Activated CD4-positive, alpha-beta T cell treated with anti-CD3 and anti-CD28 coated beads for 36 hours (primary cell): ENCODE results near the gene HERC3. TPM values are rescaled to one million over a fixed set of nuclear protein-coding genes. Genes with fewer than 3 reads are reported as not detected.

Source experiments
- ATAC-seq: fragments of 200-7000 bp; cut with Tn5 transposase; one replicate; pipeline ENCODE4 v1.10.0; 2021; ENCODE audit warnings: mild to moderate bottlenecking, moderate library complexity
- CTCF ChIA-PET: fragments of 350-600 bp; sonication (Branson Sonifier 250); formaldehyde crosslinking; loops from one replicate; lab custom pipeline; 2021; ENCODE audit warnings: antibody characterized with exemption; lab: Charles Lee
- POLR2A ChIA-PET: fragments of 350-600 bp; sonication (Branson Sonifier 250); formaldehyde crosslinking; loops from one replicate; lab custom pipeline; 2021; ENCODE audit warnings: antibody characterized with exemption, inconsistent platforms; lab: Charles Lee
- DNase-seq: peaks from one replicate; pipeline ENCODE4 v3.0.0-alpha.2; 2020
- H3K27ac Mint-ChIP-seq: one replicate; pipeline ENCODE4 v1.8.0; 2021; ENCODE audit warnings: mixed read lengths
- H3K27me3 Mint-ChIP-seq: one replicate; pipeline ENCODE4 v1.8.0; 2021; ENCODE audit warnings: mixed read lengths
- H3K36me3 Mint-ChIP-seq: one replicate; pipeline ENCODE4 v1.8.0; 2021; ENCODE audit warnings: low read depth, mixed read lengths
- H3K4me1 Mint-ChIP-seq: one replicate; pipeline ENCODE4 v1.8.0; 2021; ENCODE audit warnings: mixed read lengths
- H3K4me3 Mint-ChIP-seq: one replicate; pipeline ENCODE4 v1.8.0; 2021; ENCODE audit warnings: mild to moderate bottlenecking, moderate library complexity, mixed read lengths
- H3K9me3 Mint-ChIP-seq: one replicate; pipeline ENCODE4 v1.8.0; 2021; ENCODE audit warnings: low read depth, mixed read lengths
- intact Hi-C, 2 experiments: fragments of 100-400 bp; cut with DNase I in 1 of 2; cut with micrococcal nuclease in 1 of 2; formaldehyde crosslinking; loops; one replicate each; pipeline versions ENCODE4 v1.14.2 to v1.15.1; 2022 to 2024; cut with DNase I, micrococcal nuclease
- total RNA-seq, 2 experiments: library from RNA; stranded (reverse); gene quantifications; one replicate each; pipeline ENCODE4 v1.2.3, GENCODE V29; 2021

The HERC3 gene
- total RNA-seq: 10 to 100 TPM; 26.2 to 41.8 TPM

- ChIA-PET CTCF (interaction anchor here (0.7 to 1.2 kb wide), 8 partner anchors 34 to 1287 kb away, joined by 3 to 5 read pairs (median 3); no protein-coding TSS in a partner anchor), POLR2A (no interaction called here)
- Mint-ChIP-seq H3K9me3 (no peaks in the 10 kb centered on the region), H3K36me3 (peaks cover 13% of the 10 kb centered on the region), H3K27ac (peak within 1 kb of the TSS; percentile 90), H3K4me3 (peak within 1 kb of the TSS; percentile 90), H3K4me1 (peaks cover 43% of the 10 kb centered on the region), H3K27me3 (no peaks in the 10 kb centered on the region)
- ATAC-seq (peak; percentile 87), DNase-seq (peak; percentile 92)
- intact Hi-C loops: loop anchor here (1.0 to 10.0 kb wide), 15 partner anchors 57 to 1657 kb away; partner anchors contain the start of genes HERC5 (in 2 of the 2), NAP1L5 (in 2 of the 2), PPM1K (in 2 of the 2) and TIGD2 (in 2 of the 2)
These were observed at the start of gene HERC3 for GRCh38 chr4:88591787-88592599. TSS of gene HERC3 (plus strand) at chr4:88592480. CDS start at chr4:88605824, 13,344 bp downstream.

- Mint-ChIP-seq H3K27ac (no peak overlapping the region), H3K27me3 (no peaks in the 10 kb centered on the region), H3K4me1 (no peaks in the 10 kb centered on the region), H3K9me3 (no peaks in the 10 kb centered on the region), H3K36me3 (no peaks in the 10 kb centered on the region), H3K4me3 (no peak overlapping the region)
- POLR2A ChIA-PET: no interaction called here
- CTCF ChIA-PET: interaction anchor here (0.6 kb wide), 1 partner anchor 323 kb away, joined by 3 read pairs; no protein-coding TSS in a partner anchor
- intact Hi-C loops: no loop called here
- DNase-seq: no peak
- no peak for ATAC-seq
These were observed 42.5 kb upstream of the HERC3 start for GRCh38 chr4:88549815-88550214.

- no peak overlapping the region for H3K4me3 Mint-ChIP-seq
- intact Hi-C loops: no loop called here
- no peaks in the 10 kb centered on the region for H3K4me1 Mint-ChIP-seq
- H3K27me3 Mint-ChIP-seq: peaks cover 5% of the 10 kb centered on the region
- CTCF ChIA-PET: interaction anchor here (0.5 to 1.0 kb wide), 5 partner anchors 9 to 98 kb away, joined by 3 to 5 read pairs (median 3); no protein-coding TSS in a partner anchor
- DNase-seq (no peak), ATAC-seq (no peak)
- no peak overlapping the region for H3K27ac Mint-ChIP-seq
- no peaks in the 10 kb centered on the region for H3K9me3 Mint-ChIP-seq
- POLR2A ChIA-PET: no interaction called here
- H3K36me3 Mint-ChIP-seq: no peaks in the 10 kb centered on the region
These were observed 24.7 kb upstream of the HERC3 start for GRCh38 chr4:88567591-88567990.

GRCh38 chr4:88570001-88570400 is 22.3 kb upstream of the HERC3 start:
- CTCF ChIA-PET: no interaction called here
- intact Hi-C loops: no loop called here

DNA sequence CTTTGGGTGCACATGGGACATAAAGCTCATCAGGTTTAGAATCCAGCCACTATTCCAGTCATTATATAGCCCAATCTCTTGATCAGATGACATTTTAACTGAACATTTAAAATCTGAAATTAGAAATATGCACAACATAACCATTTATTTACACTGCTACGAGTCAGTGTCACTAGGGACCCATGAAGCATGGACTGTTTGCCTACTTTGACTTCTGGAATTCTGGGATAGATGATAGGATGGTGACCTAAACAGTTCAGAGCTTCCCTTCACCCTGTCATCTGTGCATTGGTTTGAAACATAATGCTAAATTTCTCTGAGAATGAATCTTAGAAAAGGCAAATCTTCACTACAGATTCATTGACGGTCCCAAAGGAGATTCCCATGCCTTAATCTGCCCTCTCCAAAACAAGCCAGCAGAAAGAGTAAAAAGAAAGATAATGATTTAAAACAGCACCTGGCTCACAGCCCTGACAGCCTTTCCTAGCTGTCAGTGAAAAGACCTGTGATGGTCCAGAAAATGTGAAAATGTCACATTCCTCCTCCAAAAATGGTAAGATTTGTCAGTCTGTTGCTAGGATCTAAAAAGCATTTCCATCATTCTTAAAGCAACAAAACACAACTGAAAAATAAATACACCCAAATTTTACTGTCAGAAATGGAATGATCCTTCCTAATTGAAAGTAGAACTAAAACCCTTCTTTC is 18.9 kb upstream of the HERC3 start:
- H3K27me3 Mint-ChIP-seq: peaks cover 2% of the 10 kb centered on the region
- no peaks in the 10 kb centered on the region for H3K9me3 Mint-ChIP-seq
- intact Hi-C loops: no loop called here
- H3K36me3 Mint-ChIP-seq: no peaks in the 10 kb centered on the region
- H3K27ac Mint-ChIP-seq: no peak overlapping the region
- DNase-seq (no peak), ATAC-seq (no peak)
- H3K4me1 Mint-ChIP-seq: no peaks in the 10 kb centered on the region
- ChIA-PET CTCF (interaction anchor here (1.1 kb wide), 1 partner anchor 79 kb away, joined by 3 read pairs; no protein-coding TSS in a partner anchor), POLR2A (no interaction called here)
- H3K4me3 Mint-ChIP-seq: no peak overlapping the region

More at GRCh38 chr4:88570001-88570400, 22.3 kb upstream of the HERC3 start:
- ATAC-seq (no peak), DNase-seq (no peak)
- H3K36me3 Mint-ChIP-seq: no peaks in the 10 kb centered on the region
- POLR2A ChIA-PET: no interaction called here
- H3K4me1 Mint-ChIP-seq: no peaks in the 10 kb centered on the region
- H3K27ac Mint-ChIP-seq: no peak overlapping the region
- H3K9me3 Mint-ChIP-seq: no peaks in the 10 kb centered on the region
- H3K27me3 Mint-ChIP-seq: peaks cover 5% of the 10 kb centered on the region
- no peak overlapping the region for H3K4me3 Mint-ChIP-seq

DNA sequence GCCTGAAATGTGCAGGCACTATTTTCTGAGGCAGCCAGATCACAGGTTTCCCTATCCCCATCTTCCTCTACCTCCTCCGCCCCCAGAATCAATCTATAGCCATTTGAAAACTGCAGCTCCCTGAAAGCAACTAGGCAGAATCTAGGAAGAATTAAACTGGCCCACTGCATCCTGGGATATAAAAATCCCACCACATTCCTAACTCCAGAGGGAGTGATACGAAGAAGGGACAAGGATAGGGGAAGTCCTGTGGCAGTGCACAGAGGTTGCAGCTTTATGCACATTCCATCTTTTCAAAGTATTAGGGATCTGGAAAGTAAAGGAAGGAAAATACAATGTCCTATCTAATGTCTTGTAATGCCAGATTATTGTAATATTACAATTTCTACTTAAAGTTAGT is 18.3 kb upstream of the HERC3 start:
- DNase-seq (no peak), ATAC-seq (no peak)
- H3K4me1 Mint-ChIP-seq: no peaks in the 10 kb centered on the region
- POLR2A ChIA-PET: no interaction called here
- H3K4me3 Mint-ChIP-seq: no peak overlapping the region
- H3K36me3 Mint-ChIP-seq: no peaks in the 10 kb centered on the region
- CTCF ChIA-PET: no interaction called here
- peaks cover 5% of the 10 kb centered on the region for H3K27me3 Mint-ChIP-seq
- no peak overlapping the region for H3K27ac Mint-ChIP-seq
- intact Hi-C loops: no loop called here
- no peaks in the 10 kb centered on the region for H3K9me3 Mint-ChIP-seq

DNA sequence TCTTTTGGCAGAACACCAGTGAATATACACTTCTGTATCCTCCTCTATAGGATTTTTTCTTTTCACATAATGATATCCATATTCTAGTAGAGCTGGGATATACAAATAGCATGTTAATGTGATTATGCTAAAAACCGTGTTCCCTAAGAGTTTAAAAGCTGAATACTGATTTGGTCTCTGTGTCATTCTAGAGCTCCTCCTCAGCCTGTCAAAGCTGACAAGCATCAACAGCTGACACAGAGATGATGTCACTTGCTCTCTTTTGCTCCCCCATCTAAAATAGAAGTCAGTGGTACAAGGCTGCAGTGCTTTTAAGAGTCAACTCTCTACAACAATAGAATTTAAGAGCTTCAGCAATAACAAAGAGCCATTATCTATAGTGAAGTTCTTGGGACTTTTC is 17.1 kb upstream of the HERC3 start:
- H3K4me1 Mint-ChIP-seq: no peaks in the 10 kb centered on the region
- peaks cover 2% of the 10 kb centered on the region for H3K27me3 Mint-ChIP-seq
- H3K27ac Mint-ChIP-seq: no peak overlapping the region
- no peak for DNase-seq
- intact Hi-C loops: no loop called here
- ATAC-seq: no peak
- H3K36me3 Mint-ChIP-seq: no peaks in the 10 kb centered on the region
- H3K4me3 Mint-ChIP-seq: no peak overlapping the region
- CTCF ChIA-PET: interaction anchor here (0.8 kb wide), 1 partner anchor 36 kb away, joined by 3 read pairs; no protein-coding TSS in a partner anchor
- POLR2A ChIA-PET: no interaction called here
- H3K9me3 Mint-ChIP-seq: no peaks in the 10 kb centered on the region

GRCh38 chr4:88582493-88582892 is 9.8 kb upstream of the HERC3 start:
- Mint-ChIP-seq H3K27me3 (peaks cover 2% of the 10 kb centered on the region), H3K4me3 (no peak overlapping the region), H3K9me3 (no peaks in the 10 kb centered on the region), H3K27ac (no peak overlapping the region), H3K4me1 (peaks cover 5% of the 10 kb centered on the region), H3K36me3 (no peaks in the 10 kb centered on the region)
- intact Hi-C loops: no loop called here
- ATAC-seq (no peak), DNase-seq (no peak)
- ChIA-PET POLR2A (no interaction called here), CTCF (no interaction called here)

DNA sequence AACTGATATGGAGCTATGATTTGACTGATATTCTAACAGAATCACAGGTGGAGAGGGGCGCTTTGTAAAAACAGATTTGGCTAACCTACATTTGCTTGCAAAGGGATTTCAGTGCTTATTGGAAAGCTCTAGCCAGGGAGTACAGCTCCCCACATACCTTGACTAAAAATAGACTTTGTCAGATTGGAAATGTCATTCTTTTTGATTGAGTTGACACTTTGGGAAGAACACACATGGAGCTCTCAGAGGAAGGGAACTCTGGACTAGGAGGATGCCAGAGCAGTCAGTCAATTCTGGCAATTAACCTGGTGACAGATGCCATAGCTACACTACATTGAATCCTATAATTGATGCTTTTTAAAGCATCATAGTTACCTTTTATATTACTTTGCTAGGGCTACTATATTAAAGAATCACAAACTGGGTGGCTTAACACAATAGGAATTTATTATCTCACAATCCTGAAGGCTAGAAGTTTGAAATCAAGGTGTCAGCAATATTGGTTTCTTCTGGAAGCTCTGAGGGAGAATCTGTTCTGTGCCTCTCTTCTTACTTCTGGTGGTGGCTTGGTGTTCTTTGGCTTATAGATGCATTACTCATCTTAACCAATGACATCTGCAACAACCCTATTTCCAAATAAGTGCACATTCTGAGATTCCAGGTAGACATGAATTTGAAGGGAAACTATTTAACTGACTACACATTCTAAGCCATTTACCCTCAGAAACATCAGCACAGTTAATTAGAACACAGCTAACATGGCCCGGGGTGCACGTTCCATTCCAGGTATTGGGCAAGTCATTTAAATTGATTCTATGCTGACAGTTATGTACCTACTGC is 8.4 kb upstream of the HERC3 start:
- no peaks in the 10 kb centered on the region for H3K27me3 Mint-ChIP-seq
- H3K36me3 Mint-ChIP-seq: no peaks in the 10 kb centered on the region
- H3K4me1 Mint-ChIP-seq: peaks cover 5% of the 10 kb centered on the region
- no peak overlapping the region for H3K4me3 Mint-ChIP-seq
- intact Hi-C loops: no loop called here
- no peaks in the 10 kb centered on the region for H3K9me3 Mint-ChIP-seq
- H3K27ac Mint-ChIP-seq: no peak overlapping the region
- POLR2A ChIA-PET: no interaction called here
- DNase-seq: no peak
- CTCF ChIA-PET: interaction anchor here (0.6 to 2.0 kb wide), 4 partner anchors 16 to 46 kb away, joined by 3 to 5 read pairs (median 4); no protein-coding TSS in a partner anchor
- peak; percentile 23 for ATAC-seq

- Mint-ChIP-seq H3K4me3 (no peak overlapping the region), H3K36me3 (no peaks in the 10 kb centered on the region), H3K4me1 (peaks cover 5% of the 10 kb centered on the region), H3K27ac (no peak overlapping the region), H3K27me3 (no peaks in the 10 kb centered on the region), H3K9me3 (no peaks in the 10 kb centered on the region)
- DNase-seq: no peak
- intact Hi-C loops: no loop called here
- POLR2A ChIA-PET: no interaction called here
- CTCF ChIA-PET: interaction anchor here (0.8 to 2.0 kb wide), 2 partner anchors 45 to 47 kb away, joined by 4 to 5 read pairs; no protein-coding TSS in a partner anchor
- no peak for ATAC-seq
These were observed 7.8 kb upstream of the HERC3 start for GRCh38 chr4:88584471-88584900.

DNA sequence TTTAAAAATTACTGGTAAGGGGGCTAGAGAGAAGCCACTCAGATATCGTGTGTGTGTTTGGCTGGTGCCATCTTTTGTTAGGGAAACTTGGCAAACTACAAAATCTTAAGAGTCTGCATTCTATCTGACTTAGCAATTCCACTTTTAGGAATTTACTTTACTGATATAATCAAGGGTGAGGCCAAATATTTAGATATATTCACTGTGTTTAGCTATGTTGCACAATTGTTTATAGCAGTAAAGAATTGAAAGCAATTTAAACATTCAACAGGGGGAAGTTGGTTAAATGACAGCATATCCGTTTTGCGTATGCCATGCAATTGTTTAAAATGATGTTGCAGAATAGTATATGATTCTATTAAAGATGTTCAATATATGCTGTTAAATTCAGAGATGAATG is 6.4 kb upstream of the HERC3 start:
- Mint-ChIP-seq H3K9me3 (no peaks in the 10 kb centered on the region), H3K36me3 (no peaks in the 10 kb centered on the region), H3K27me3 (no peaks in the 10 kb centered on the region), H3K4me1 (peaks cover 6% of the 10 kb centered on the region), H3K27ac (no peak overlapping the region), H3K4me3 (no peak overlapping the region)
- ATAC-seq (no peak), DNase-seq (no peak)
- intact Hi-C loops: no loop called here
- ChIA-PET POLR2A (no interaction called here), CTCF (interaction anchor here (1.3 kb wide), 1 partner anchor 55 kb away, joined by 3 read pairs; no protein-coding TSS in a partner anchor)
